Retina (tissue), 1 donor: Measurements from ENCODE around the gene GAB1.
A peak's percentile ranks its signal among the peaks of the same experiment; 100 is the strongest.

Experiments used
- DNase-seq: peaks from one replicate; pipeline ENCODE4 v3.0.0-alpha.2; 2016

The GAB1 gene

DNA sequence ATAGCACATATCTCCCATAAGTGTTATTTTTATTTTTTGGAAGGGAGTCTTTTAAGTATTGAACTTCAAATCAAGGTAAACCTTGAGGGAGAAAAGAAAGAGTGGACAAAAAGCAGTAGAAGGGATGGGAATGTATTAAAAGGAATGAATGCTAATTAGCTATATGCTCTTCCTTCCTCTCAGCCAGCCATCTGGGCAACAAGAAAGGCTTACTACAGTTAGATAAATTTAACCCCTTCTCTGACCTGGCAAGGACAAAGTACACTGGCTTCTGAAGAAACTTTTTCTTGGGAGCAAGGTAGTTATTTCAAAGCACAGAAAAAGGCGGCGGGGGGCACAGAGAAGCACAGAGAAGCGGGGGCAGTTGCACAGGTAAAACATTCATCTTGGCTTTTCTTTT is 54.6 kb downstream of the GAB1 start:
- DNase-seq, result no peak

DNA sequence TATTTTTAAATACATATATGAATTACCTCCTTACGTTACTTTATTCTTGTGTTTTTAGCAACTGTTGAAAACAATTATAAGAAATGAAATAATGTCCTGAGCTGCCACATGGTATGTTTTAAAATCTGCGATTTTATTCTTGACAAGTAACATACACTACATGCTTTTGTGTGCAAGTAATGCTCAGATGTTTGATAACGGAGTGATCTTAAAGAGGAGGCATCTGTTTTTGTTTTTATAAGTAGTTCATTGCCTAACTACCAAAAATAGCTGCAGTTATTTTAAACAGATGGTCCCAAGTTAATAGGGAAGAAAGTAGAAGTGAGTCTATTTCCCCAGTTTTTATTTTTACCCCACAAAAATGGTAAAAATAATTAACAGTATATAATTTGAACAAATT is 55.2 kb downstream of the GAB1 start:
- DNase-seq, result no peak

DNA sequence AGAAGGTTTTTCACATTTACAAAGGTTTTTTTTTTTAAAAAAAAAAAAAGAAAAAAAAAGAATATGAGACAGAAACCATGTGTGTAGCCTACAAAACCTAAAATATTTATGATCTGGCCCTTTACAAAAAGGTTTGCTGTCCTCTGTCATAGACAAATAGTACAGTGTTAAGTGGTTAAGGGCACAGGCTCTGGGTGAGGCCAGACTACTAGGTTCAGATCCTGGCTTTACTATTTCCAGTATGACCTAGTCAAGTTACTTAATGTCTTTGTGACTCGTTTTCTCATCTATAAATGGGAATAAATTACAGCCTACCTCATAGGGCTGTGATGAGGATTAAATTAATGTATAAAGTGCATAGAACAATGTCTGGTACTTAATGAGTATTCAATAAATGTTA is 56.5 kb downstream of the GAB1 start:
- DNase-seq, result no peak

DNA sequence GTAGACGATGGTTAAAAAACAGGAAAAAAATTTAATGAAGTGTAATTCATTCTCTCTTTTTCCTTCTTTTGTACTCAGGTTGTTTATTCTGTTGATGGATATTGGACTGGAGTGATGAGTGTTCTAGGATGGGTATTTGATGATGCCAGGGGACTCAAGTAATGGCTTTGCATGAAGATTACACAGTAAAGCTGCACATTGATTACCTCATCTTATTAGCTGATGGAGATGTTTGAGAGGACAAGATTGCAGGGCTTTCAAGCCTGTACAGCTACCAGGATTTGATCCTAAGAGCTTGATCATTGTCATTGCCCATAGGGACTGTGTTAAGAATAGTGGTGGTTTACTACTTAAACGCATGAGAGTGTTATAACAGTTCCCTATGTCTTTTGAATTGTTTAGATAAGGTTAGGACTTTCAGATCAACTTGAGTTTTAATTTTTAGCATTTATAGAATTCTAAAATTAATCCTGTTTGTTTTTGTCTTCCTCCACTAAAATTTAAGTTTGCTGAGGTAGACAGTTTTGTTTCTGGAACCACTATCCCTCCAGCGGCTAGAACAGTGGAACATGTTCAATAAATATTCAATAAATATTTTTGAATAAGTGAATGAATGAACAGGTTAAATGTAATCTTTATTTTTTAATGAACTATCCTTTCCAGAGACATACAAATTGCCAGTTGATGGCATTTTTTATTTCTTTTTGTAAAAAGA is 58.2 kb downstream of the GAB1 start:
- DNase-seq, result no peak

DNA sequence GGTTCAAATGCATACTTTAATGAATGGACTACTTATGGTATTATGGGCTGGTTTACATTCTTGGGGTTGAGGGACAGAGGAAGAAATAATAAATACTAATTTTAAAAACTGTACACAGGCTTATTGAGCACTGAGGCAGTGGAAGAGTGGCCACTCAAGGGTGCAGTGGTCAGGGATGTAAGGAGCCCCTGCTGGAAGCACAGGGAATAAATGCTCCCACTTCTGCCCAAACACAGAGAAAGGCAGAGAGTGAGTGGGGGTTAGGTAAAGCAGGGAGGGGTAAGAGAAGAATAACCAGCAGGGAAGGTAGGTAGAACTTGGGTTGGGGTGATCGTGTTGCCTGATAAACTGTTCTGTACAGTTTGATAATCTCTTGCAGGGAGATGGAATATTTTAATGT is 60.0 kb downstream of the GAB1 start:
- no peak for DNase-seq

DNA sequence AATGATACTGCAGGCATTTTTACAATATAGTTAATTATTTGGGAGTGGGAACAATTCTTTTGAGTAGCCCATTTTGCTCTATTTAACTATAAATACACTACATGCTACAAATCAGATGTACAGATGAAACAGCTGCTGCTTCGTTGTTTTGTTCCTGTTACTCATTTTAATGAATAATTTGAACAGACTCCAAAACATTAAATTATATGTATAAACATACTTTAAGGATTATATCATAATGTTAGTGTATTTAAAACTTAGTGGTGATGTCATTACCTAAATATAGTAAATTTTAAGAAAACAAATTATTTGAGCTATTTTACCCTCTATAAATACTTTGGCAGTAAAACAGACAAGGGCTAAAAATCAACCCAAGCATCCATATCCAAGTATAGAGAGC is 60.7 kb downstream of the GAB1 start:
- no peak for DNase-seq

DNA sequence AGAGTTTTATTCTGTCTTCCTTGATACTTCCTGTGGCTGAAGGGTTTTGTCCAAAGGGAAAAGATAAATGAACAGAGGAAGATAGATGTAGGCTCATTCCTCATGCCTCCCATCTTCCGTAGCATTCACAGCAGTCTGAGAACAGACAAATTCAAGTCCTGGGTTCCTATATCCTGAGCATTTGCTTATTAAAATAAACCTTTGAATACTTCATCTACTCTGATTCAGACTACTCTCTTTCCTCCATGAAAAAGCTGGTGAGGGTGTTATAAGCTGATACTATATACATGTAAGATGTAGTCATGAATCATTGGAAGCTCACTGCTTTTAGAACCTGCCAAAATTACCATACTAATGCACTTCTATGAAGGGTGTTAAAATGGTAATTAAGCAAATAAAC is 61.2 kb downstream of the GAB1 start:
- no peak for DNase-seq

DNA sequence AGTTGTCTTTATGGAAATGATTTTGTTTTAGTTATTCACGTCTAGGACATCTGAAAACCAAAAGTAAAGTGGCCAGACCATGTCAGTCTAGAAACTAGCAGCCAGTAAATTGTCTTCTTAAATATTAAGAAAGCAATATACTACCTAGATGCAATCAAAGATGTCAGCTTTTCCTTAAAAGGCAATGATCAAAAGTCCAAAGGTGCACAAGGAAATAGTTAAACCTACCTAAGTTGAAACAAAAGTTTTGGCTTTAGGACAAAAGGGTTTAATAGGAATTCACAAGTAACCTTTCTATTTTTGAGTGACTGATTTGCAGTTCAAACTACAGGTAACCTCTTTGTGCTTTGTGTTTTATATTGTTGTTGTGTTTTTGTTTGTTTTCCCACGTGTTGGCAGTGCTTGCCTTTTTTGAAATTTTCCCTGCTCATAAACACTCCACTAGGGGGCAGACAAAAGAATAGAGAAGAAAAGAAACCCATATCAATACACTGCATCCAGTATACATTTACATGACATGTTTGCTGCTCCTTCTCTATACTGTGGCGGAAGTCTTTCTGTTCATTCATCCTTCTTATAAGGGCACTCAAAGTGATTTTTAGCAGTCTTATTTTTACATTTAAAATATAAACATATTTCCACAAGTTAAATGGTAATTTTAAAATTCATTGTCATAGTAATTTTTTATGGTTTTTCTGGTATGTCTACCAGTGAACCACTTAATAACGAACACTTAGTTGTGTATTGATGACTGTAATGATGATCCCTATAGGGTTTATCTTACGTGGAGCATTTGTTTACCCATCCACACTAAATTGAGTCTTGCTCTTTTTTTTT is 62.7 kb downstream of the GAB1 start:
- no peak for DNase-seq

DNA sequence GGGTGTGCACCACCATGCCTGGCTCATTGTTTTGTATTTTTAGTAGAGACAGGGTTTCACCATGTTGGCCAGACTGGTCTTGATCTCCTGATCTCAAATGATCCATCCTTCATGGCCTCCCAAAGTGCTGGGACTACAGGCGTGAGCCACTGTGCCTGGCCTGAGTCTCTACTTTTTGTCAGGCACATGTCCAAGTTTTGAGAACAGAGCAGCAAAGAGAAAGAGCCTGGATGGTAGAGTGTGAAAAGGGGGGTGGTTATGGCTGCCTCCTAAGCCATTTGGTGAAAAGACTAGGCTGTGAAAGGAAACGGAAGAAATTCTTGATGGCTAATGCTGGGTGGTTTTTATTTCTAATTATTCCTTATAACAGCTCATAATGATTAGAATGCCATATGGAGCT is 63.4 kb downstream of the GAB1 start:
- no peak for DNase-seq

DNA sequence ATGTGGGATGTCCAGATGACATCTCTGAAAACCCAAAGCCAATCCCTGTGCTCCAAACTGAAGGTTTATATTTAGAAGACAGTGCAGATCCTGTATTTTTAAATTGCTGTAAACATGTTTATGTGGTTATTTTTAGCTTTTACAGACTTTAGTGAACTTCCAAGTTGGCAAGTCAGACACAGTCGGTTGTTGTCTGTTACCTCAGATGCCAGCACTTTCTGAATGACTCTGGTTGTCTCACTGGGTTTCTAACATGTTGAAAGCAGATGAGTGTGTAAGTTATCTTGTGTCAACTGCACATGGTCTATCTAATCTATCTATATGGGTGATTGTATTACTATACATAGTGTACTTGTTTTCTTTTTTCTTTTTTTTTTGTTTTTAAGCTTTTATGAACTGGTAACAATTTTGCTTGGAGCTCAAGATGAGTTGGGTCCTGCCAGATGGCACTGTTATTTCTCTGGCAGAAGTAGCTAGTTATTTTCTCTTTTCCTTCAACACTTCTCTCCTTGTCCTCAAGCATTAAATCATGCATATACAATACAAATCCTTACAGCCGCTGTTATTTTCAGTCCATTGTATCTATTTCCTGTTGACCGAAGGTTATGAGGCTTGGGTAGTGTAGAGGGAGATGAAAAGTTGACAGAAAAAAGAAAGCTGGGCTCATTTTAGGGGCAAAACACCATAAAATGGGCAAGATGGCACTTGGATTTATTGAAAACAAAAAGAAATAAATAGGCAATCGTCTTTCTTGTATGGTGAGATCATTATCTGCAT is 66.3 kb downstream of the GAB1 start:
- no peak for DNase-seq

DNA sequence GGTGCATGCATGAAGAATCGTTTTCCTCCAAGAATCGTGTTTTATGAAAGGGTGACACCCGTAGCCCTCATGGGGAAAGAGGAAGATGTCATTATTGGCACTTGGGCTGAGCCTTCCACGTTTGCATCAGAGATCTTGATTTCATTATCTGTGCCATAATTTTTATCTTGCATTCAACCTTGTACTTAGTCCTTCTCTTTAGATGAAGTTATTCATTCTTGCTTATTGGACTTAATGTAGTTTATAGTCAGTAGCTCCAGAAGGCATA is 66.8 kb downstream of the GAB1 start:
- no peak for DNase-seq

DNA sequence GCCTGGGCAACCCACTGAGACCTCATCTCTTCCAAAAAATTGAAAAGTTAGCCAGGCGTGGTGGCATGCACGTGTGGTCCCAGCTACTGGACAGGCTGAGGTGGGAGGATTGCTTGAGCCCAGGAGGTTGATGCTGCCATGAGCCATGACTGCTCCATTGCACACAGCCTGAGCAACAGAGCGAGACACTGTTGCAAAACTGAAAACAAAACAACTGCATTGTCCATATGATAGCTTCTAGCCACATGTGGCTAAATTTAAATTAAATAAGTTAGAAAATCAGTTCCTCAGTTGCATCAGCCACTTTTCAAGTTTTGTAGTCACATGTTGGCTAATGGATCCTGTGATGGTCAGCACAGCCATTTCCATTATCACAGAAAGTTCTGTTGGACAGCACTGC is 67.9 kb downstream of the GAB1 start:
- no peak for DNase-seq

DNA sequence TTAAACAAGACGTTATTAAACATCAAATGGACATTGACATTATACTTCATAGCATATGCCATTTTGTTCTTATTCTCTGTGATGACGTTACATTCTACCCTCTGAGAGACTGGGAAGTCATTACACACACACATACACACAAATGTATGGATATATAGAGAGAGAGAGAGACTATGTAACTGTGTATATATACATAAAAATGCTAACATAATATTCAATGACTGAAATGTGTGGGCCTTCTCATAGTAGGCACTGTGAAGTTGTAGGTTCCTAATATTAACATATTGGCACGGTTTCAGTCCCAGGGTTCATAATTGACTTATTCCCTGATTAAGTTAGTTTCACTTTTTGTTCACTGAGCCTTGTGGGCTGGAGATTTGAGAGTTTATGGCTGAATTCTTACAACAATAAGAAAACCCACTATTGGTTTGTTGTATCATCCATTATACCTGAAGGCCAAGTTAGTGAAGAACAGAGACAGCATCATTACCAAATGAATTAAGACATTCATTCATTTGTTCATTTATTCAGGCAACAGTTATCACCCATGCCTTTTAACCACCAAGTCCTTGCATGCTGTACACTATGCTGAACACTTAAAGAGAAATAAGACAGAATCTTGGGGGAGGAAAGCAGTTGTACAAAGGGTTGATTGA is 68.5 kb downstream of the GAB1 start:
- no peak for DNase-seq

DNA sequence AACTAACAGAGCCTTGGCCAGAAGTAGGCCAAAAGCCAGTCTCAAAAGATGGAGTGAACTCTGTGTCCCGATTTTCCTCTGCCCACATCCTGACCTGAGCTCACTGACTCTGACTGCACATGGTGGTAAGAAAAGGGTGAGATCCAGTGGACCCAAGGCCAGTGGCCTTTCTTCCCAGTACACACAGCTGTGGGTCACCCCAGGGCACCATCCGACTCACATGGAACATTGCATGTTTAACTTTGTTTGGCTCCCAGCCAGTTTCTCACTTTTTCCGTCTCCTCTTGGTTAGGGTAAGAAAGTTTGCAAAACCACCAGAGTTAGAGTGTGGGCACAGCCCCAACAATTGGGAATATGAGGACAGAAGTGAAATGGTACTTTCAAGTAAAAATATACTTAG is 69.8 kb downstream of the GAB1 start:
- DNase-seq, result no peak

DNA sequence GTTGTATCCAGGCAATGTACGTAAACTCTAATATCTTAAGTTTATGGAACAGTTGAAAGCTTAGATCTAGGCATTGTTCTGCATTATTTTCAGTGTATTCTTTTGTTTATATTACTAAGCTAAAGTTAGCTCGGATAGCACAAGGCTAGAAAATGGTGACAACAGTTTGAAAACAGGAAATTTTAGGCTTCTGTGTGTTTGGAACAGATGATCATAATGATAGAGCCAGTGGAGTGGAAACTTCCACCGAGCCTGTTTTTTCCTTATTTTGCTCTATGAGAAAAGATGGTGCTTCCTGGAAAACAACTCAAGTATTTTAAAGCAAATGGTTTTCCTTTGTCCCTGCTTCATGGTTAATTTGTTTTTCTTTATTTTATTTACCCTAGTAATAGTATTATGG is 70.8 kb downstream of the GAB1 start:
- DNase-seq, result no peak

DNA sequence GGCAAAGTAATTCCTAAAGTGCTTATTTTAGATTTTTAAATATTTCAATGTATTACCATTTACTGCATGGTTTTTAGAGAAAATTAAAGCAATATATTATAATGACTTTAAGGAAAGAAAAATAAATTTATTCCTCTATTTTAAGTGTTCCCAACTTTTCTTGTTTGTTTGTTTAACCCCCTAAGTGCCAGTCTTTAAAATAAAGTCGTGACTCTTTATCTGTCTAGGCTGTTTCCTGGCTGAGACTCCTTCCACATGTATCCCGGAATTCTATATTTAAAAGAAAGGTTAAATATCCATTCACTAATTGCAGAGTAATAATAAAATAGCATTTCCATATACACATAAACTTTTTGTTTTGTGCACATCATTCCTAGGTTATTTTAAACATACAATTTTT is 71.2 kb downstream of the GAB1 start:
- no peak for DNase-seq

DNA sequence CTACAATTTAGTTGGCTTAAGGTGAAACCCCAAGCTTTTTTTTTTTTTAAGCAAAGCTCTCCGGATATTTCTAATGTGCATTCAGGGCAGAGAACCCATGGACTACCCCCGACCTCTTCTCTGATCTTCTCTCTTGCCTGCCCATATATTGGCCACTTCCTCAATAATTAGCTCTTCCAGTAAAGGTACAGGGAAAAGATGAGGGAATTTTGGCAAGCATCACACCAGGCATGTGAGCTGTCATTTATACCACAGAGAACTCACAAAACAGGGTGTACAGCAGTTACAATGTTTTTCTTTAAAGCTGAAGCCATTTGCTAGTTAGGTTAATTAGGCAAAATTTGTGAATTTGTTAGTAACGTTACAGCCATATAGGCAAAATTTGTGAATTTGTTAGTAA is 73.3 kb downstream of the GAB1 start:
- no peak for DNase-seq

DNA sequence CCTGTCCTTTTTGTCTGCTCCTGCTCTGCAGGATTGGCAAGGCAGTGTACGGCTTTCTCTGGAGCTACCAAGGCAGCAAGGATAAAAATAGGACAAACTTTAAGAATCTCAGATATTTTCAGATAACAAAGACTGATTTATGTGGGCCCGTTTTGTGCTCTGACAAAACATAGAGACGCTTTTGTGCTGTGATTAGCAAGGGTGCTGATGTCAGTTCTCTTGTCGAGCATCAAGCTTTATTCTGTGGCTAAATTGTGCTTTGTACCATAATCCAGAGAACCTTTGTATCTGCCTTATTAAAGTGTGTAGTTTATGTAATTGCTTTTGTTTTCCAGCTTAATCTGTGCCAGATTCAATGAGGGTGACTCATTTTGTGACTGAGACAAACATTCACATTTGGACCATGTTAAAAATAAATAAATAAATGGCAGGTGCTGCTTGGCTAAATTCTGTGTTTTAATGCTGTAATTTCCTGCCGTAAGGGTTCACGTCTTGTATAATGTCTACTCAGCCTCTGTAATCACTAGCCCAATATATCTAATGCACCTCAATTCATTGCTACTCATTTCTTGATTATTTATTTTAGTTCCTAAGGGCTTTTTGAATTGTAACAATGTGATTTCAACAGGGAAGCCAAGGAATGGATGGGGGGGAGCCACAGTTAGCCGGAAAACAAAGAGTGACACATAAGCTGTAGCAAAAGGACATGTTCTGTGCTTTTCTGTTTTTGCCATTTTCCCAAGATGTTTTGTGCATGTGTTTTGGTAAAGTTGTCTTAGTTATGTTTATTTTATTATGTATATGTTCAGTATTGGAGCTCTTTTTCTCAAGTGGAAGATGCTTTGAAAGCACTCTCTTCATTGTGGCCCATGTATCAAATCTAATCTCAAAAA is 75.1 kb downstream of the GAB1 start:
- peak; percentile 49 for DNase-seq

DNA sequence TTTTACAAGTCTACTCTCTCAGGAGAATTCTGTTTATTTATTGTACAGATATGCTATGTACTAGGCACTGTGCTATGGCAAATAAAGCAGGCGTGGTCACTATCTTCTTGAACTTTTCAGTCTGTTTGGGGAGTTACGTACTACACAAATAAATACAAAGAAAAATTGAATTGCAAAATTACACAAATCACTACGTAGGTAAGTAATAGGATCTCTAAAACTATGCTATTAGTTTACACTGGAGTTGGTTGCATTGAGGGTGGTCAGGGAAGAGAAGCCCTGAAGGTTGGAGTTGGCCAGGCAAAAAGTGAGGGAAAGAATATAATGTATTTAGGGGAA is 75.7 kb downstream of the GAB1 start:
- no peak for DNase-seq

DNA sequence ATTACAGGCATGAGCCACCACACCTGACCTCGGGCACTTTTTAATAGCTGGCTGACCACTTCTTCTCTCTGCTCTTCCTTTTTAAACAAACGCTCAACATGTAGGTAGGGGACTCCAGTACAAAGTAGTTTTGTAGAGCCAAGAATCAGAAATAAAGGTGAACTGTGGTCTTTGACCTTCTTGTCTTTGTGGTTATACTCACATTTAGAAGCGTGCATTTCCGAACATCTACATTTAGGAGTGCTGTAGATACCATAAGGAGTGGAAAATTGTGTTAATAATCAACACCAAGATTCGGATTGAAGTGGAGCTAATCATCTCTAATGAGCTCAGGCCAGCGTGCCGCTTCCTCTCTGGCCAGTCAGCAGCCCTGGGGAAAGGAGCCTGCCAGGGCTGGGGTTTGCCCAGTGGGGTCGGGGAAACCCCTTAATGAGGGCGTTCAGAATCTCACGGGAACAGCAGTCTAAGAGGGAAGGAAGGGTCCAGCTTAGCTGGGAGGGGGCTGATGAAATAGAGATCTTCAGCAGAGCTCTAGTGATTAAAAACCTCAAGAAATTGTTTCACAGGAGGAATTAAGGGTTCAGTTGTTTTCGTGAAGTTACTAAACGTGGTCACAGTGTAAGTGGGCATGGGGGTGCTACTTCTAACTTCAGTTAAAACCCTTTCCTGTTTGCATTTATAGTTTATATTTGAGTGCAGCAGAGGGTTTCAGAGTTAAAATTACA is 81.2 kb downstream of the GAB1 start:
- no peak for DNase-seq

DNA sequence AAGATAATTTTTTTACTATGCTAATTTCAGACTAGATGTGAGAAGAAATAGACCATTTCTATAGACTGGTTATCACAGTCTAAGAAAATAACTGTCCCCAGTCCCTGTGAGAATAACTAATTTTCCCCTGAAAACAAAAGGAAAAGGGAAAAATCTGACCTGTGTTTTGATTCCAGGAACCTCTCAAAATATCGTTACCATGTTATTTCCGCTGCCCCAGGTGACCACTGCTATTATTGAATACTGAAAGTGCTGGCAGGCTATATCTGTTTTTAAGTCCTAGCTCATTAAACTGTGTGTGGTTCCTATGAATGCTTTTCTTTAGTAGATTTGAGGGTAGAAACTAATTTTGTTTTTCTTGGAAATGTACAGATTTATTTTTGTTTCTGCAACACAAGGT is 83.6 kb downstream of the GAB1 start:
- DNase-seq, result no peak

DNA sequence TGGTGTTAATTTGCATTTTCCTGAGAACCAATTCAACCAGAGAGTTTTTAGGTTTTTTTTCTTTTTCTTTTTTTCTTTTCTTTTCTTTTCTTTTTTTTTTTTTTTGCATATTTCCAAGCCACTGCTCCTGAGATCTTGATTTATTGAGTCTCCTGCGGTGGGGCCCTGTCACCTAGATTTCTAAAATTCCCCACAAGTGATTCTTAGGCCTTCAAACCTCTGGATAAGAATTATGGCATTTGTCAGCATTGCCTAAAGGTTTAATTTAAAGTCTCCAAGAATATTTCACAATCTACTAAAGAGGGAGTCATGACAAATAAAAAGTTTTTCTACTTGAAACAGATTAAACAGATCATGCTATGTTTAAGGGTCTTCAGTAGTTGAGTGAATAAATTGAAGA is 84.9 kb downstream of the GAB1 start:
- DNase-seq, result no peak
